Stimulated activated CD8-positive, alpha-beta memory T cell treated with anti-CD3 and anti-CD28 coated beads, Interleukin-2, amount 100 ng/mL, for 48 hours (primary cell): ENCODE results near the gene UBE2K.
"Not testable (repeated sequence)": the region's sequence is repeated elsewhere in the genome, so short reads cannot be mapped to it uniquely, and the experiment has no call there.

Source experiments
- DNase-seq, 2 donors: peaks; one replicate each; pipeline ENCODE4 v3.0.0-alpha.2; 2020; ENCODE audit warnings: low read depth in 2 of 2

The UBE2K gene

GRCh38 chr4:39729557-39729956 is 31.6 kb downstream of the UBE2K start:
- no peak for DNase-seq

- DNase-seq: no peak
Observed at GRCh38 chr4:39730072-39730471, 32.1 kb downstream of the UBE2K start.

DNA sequence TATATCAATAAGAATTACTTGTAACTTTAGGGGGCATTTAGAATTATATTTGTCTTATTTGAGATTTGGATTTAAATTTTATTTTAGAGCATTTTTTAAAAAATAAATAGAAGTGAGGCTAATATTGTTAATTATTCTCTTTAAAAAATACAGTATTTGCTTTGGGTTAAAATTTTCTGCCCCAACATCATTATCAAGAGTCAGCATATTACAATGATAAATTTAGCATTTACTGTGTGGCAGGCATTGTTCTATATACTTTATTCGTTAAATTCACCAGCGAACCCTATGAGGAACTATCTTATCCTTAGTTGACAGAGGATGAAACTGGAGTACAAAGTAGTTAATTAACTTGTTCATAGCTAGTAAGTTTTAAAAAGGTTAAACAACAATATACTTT is 34.0 kb downstream of the UBE2K start:
- no peak for DNase-seq

DNA sequence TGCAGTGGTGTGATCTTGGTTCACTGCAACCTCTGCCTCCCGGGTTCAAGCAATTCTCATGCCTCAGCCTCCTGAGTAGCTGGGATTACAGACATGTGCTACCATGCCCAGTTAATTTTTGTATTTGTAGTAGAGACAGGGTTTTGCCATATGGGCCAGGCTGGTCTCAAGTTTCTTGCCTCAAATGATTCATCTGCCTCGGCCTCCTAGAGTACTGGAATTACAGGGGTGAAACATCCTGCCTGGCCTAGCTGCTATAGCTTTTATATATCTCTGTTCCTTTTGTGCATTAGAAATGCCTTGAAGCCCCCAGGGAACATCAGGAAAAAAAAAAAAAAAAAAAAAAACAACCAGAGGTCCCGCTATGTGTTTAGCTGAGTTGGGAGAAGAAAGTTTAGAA is 34.8 kb downstream of the UBE2K start:
- DNase-seq: no peak

DNA sequence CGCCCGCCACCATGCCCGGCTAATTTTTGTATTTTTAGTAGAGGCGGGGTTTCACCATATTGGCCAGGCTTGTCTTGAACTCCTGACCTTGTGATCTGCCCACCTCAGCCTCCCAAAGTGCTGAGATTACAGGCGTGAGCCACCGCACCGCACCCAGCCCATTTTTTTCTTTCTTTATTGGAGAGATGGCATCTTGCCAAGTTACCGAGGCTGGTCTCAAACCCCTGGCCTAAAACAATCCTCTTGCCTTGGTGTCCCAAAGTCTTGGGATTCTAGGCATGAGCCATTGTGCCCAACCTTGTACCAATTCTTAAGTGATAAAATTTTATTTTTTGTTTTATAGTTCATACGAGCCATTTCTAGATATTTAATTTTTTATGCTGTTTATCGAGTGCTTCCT is 41.7 kb downstream of the UBE2K start:
- DNase-seq: not testable (repeated sequence)

GRCh38 chr4:39741401-39741800 is 43.5 kb downstream of the UBE2K start:
- DNase-seq: no peak

- no peak for DNase-seq
Observed at GRCh38 chr4:39745920-39746319, 48.0 kb downstream of the UBE2K start.

GRCh38 chr4:39750216-39750615 is 52.3 kb downstream of the UBE2K start:
- no peak for DNase-seq

DNA sequence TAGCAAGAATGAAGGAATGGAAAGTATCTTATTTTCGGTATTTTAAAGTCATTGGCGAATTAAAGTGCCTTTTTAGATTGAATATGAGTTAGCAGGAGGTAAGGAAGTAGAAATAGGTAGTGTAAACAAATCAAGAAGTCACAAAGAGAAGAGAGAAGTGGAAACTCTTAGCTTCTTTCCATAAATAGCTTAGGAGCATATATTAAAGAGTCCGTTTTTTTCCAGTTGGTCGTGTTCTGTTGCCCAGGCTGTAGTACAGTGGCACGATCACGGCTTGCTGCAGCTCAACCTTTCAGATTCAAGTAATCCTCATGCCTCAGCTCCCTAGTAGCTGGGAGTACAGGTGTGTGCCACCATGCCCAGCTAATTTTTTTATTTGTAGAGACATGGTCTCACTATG is 56.4 kb downstream of the UBE2K start:
- no peak for DNase-seq

DNA sequence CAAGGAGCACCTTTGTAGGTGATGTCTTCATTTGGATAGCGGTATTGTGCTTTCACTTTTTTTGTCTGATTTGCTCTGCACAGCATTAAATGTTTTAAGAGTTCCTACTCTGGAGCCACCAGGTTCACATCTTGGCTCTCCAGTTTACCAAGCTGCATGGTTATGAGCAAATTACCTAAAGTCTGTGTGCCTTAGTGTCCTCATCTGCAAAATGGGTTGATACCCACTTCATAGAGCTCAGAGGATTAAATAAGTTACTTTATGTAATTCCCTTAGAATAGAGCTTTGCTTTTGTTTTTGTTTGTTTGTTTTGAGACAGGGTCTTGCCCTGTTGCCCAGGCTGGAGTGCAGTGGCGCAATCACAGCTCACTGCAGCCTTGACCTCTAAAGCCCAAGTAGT is 58.2 kb downstream of the UBE2K start:
- no peak for DNase-seq

- DNase-seq: no peak
Observed at GRCh38 chr4:39758176-39758575, 60.2 kb downstream of the UBE2K start.

DNA sequence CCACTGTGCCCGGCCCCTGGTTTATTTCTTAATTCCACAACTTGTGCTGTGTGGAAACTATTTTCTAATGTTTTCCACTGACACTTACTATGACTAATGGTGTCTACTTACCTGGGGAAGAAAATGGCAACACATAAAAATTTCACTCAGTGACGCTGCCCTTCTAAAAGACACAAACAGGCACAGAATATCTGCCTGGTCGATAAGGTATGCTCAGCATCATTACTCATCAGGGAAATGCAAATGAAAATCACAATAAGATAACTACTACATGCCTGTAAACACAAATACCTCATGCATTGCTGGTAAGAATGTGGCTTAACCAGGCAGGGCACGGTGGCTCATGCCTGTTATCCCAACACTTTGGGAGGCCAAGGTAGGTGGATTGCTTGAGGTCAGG is 61.6 kb downstream of the UBE2K start:
- DNase-seq: no peak

DNA sequence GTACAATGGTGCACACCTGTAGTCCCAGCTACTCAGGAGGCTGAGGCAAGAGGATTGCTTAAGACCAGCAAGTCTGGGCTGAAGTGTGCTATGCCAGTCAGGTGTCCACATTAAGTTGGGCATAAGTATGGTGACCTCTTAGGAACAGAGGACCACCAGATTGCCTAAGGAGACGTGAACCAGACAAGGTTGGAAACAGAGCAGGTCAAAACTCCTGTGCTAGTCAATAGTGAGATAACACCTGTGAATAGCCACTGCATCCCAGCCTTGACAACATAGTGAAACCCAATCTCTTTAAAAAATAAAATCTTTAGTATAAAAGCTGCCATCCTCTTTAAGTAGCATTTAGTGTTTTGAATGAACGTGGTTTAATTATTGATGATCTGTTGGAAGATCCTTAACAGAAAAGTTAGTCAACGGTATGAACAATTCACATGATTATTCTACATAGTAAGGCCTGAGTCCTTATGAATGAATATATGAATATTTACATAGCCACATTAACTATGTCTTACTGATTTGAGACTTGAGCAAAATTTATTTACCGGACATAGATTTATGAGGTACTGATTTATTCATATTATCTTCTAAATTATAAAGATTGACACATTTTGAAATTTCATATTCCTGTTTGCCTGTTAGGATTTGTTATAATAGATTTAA is 63.2 kb downstream of the UBE2K start:
- DNase-seq: no peak

DNA sequence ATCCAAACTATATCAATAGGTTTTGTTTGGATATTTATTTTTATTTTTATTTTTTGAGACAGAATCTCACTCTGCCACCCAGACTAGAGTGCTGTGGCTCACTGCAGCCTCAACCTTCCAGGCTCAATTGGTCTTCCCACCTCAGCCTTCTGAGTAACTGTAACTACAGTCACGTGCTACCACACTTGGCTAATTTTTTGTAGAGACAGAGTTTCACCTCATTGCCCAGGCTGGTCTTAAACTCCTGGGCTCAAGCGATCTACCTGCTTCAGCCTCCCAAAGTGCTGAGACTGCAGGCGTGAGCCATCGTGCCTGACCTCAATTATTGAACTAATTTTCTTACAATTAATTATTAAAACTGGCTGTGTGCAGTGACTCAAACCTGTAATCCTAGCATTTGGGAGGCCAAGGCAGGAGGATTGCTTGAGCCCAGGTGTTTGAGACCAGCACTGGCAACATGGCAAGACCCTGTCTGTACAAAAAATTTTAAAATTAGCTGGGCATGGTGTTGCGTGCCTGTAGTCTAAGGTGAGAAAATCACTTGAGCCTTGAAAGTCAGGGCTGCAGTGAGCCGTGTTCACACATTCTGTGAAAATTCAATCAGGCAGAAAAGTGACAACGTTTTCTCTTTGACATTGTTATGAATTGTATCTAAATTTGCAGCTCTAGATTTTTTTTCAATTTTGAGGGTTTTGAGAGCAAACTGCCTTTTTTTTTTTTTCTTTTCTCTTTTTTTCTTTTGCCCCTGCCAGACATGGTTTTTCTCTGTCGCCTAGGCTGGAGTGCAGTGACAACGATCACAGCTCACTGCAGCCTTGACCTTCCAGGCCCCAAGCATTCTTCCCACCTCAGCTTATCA is 66.0 kb downstream of the UBE2K start:
- no peak for DNase-seq

DNA sequence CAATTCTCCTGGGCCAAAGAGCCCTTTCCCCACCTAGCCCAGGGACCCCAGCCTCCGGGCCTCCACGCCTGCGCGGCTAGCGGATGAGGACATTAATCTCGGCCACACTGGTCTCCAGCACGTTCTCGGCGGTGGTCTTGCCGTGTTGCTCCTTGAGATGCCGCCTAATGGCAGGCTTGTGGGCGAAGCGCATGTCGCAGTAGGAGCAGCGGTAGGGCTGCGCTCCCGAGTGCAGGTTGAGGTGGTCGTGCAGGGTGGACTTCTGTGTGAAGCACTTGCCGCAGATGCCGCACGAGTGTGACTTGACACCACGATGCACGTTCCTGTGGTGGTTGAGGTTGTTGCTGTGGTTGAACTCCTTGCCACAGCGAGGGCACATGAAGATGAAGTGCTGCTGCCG is 72.1 kb downstream of the UBE2K start:
- no peak for DNase-seq

DNA sequence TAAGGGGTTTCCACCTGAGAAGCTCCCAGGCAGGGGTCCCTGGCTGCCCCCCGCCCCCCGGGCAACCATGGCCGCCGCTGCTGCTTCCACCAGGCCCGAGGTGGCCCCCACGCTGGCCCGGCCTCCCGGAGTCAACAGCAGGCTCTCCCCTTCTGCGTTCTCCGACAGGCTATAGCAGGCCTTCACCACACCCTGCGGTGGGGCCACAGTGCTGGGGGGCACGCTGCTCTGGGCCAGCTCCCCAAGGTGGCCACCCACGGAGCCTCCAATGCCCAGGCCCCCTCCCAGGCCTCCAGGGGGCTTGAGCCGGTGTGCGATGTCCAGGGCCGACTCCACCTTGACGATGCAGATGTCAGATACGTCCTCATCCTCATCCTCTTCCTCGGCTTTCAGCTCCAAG is 72.5 kb downstream of the UBE2K start:
- no peak for DNase-seq

- no peak for DNase-seq
Observed at GRCh38 chr4:39770969-39771724, 73.2 kb downstream of the UBE2K start.

- not testable (repeated sequence) for DNase-seq
Observed at GRCh38 chr4:39781988-39782387, 84.1 kb downstream of the UBE2K start.

GRCh38 chr4:39785083-39785482 is 87.1 kb downstream of the UBE2K start:
- DNase-seq: no peak

DNA sequence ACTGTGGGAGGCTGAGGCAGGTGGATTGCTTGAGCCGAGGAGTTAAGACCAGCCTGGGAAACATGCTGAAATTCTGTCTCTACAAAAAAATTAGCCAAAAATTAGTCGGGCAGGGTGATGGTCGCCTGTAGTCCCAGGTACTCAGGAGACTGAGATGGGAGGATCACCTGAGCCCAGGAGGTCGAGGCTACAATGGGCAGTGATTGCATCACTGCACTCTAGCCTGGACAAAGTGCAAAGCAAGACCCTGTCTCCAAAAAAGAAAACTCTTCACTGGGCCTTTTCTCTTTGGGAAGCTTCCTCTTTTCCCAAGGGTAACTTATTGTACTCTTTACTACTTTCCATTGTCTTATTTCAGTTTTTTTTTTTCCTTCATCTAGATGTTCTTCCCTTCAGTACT is 88.9 kb downstream of the UBE2K start:
- DNase-seq: no peak

DNA sequence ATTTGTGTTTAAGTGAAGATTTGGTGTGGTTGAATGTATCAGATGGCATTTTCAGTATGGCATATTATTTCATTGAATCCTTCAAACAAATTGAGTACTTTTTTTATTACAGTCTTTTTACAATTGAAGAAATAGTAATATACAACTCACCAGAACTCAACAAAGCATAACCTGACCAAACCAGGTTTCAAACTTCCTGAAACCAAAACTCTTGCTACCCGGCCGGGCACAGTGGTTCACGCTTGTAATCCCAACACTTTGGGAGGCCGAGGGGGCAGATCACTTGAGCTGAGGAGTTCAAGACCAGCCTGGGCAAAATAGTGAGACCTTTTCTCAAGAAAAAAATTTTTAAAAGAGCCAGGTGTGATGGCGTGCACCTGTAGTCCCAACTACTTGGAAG is 94.2 kb downstream of the UBE2K start:
- DNase-seq: no peak

DNA sequence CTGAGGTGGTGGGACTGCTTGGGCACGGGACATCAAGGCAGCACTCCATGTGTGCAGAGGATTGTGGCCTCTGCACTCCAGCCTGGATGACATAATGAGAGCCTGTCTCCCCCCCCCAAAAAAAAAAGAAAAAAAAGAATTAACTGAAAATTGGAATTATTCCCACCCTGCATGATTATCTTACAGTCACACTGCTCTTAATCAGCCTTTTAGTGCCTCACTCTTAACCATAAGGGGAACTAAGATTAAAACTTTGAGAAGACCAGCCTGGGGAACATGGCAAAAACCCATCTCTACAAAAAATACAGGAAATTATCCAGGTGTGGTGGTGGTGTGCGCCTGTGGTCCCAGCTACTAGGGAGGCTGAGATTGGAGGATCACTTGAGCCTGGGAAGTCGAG is 94.6 kb downstream of the UBE2K start:
- DNase-seq: no peak

- DNase-seq: not testable (repeated sequence)
Observed at GRCh38 chr4:39792976-39793375, 95.0 kb downstream of the UBE2K start.
